Measurements from ENCODE around the gene EPN3.

EPN3 gene

GRCh38 chr17:50575581-50576210 lies 43.2 kb downstream of the EPN3 start:
- no peak for TF ChIP-seq CTCF (IDR thresholded peaks at IDR 0.05; ENCODE audit: low read depth, low read length)
- H3K4me3 ChIP-seq (ENCODE audit: low read depth, low read length): no peak overlapping the region
- no peak for DNase-seq (ENCODE audit: low read depth, low spot score)
- in situ Hi-C loops (cut with HindIII; ENCODE audit: low sequenced_read_pairs): no loop called here

GRCh38 chr17:50576864-50577263 lies 44.3 kb downstream of the EPN3 start:
- in situ Hi-C loops (cut with HindIII; ENCODE audit: low sequenced_read_pairs): no loop called here
- no peak for DNase-seq (ENCODE audit: low read depth, low spot score)
- no peak overlapping the region for H3K4me3 ChIP-seq (ENCODE audit: low read depth, low read length)
- TF ChIP-seq CTCF (IDR thresholded peaks at IDR 0.05; ENCODE audit: low read depth, low read length): no peak

DNA sequence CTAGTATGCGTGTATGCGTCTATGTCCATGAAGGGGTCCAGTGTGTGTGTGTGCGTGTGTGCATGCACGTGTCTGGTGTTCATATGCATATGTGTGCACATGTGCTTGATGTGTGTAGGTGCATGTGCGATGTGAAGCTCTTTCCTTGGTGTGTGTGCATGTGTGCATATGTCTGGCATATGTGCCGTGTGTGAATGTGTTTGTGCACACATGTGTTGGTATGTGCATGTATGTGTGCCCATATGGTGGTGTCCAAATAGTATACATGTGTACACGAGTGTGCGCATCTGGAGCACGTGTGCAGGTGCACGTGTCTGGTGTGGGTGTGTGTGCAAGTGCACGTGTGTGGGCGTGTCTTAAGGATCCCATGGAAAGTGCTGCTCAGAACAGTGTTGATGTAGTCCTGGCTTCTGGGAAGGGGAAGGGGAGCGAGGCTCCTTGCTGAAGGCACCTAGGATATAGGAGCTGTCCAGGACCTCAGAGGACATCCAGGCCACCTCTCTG lies 45.0 kb downstream of the EPN3 start:
- in situ Hi-C loops (cut with HindIII; ENCODE audit: low sequenced_read_pairs): no loop called here

DNA sequence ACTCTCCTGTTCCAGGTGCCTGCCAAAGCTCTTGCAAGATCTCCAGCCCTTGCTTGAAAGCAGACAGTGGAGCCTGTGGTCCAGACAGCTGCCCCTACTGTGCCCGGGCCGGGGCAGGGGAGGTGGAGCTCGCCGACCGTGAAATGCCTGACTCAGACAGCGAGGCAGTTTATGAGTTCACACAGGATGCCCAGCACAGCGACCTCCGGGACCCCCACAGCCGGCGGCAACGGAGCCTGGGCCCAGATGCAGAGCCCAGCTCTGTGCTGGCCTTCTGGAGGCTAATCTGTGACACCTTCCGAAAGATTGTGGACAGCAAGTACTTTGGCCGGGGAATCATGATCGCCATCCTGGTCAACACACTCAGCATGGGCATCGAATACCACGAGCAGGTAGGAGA lies 45.6 kb downstream of the EPN3 start:
- DNase-seq (ENCODE audit: low read depth, low spot score): no peak
- in situ Hi-C loops (cut with HindIII; ENCODE audit: low sequenced_read_pairs): no loop called here
- H3K4me3 ChIP-seq (ENCODE audit: low read depth, low read length): no peak overlapping the region
- TF ChIP-seq CTCF (IDR thresholded peaks at IDR 0.05; ENCODE audit: low read depth, low read length): no peak

More for the DNA sequence above, 45.0 kb downstream of the EPN3 start:
- DNase-seq (ENCODE audit: low read depth, low spot score): no peak
- no peak overlapping the region for H3K4me3 ChIP-seq (ENCODE audit: low read depth, low read length)
- TF ChIP-seq CTCF (IDR thresholded peaks at IDR 0.05; ENCODE audit: low read depth, low read length): no peak

DNA sequence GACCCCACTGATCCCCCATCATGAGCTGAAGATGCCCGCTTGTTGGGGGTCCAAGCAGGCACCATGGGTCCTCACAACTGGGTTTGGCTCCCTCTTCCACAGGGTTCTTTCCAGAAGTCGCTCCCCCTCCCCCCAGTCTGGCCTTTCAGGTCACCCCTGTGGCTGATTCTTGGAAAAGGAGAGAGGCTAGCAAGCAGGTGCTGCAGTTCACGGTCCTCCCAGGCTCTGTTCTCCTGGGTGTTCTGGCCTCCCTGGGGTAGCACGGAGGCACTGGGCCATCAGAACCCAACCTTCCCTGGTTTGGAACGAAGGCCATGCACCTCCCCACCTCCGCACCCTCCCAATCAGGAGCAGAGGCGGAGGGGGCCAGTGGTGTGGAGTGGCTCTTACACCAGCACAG lies 46.9 kb downstream of the EPN3 start:
- no peak for DNase-seq (ENCODE audit: low read depth, low spot score)
- in situ Hi-C loops (cut with HindIII; ENCODE audit: low sequenced_read_pairs): no loop called here
- TF ChIP-seq CTCF (IDR thresholded peaks at IDR 0.05; ENCODE audit: low read depth, low read length): no peak
- H3K4me3 ChIP-seq (ENCODE audit: low read depth, low read length): no peak overlapping the region

DNA sequence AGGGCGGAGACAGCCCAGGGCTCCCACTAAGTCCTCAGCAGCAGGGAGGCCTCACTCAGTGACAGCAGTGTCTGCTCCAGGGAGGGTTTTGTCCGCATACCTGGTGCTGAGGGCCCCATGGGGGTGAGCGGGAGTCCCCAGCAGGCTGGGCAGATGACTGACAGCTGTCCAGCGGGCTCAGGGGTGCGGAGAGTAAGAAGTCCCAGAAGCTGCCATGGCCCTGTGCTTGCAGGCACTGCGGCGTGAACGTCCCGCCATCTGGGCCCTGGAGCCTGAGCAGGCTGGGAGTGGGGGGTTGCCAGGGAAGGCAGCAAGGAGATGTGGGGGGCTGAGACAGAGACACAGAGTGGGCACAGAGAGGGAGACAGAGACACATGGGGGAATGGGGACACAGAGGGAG lies 48.1 kb downstream of the EPN3 start:
- TF ChIP-seq CTCF (IDR thresholded peaks at IDR 0.05; ENCODE audit: low read depth, low read length): no peak
- H3K4me3 ChIP-seq (ENCODE audit: low read depth, low read length): no peak overlapping the region
- DNase-seq (ENCODE audit: low read depth, low spot score): no peak
- in situ Hi-C loops (cut with HindIII; ENCODE audit: low sequenced_read_pairs): no loop called here

All from astrocyte of the spinal cord (primary cell).